ENCODE results near the gene SEPTIN10.

Gene SEPTIN10

DNA sequence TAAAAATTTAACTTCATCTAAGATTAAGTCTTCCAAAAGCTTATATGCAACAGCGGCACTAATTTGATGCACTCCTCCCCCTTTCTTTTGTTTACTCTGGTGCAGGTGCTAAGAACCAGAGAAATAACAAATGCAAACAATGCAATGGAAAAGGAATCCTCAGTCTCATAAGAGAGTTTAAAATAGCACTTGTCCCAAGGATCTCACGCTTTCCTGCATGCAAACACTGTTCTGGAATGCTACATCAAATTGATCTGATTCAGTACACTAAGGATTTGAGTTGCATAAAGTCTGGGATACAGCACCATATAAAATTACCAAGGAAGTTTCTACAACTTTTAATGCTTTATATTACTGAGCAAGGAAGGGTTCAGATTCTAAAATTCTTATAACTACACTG is 50.5 kb downstream of the SEPTIN10 start:
- H3K4me1 ChIP-seq (ENCODE audit: control insufficient read depth, insufficient read depth, low read length) = no peaks in the 10 kb centered on the region
- no peaks in the 10 kb centered on the region for H3K9me3 ChIP-seq (ENCODE audit: control insufficient read depth in 2 of 2, low read length in 2 of 2)
- H3K27me3 ChIP-seq (ENCODE audit: control insufficient read depth in 1 of 2, insufficient read depth in 2 of 2, low read length in 2 of 2) = no peaks in the 10 kb centered on the region
- no peak overlapping the region for H3K4me3 ChIP-seq (ENCODE audit: low read length in 2 of 2)
- H3K36me3 ChIP-seq (ENCODE audit: control insufficient read depth in 2 of 2, insufficient read depth in 2 of 2, low read length in 2 of 2) = peaks cover 12 to 14% of the 10 kb centered on the region in 2 donors
- no peak overlapping the region for H3K9ac ChIP-seq (ENCODE audit: low read length in 2 of 2)
- H3K27ac ChIP-seq (ENCODE audit: low read length) = no peak overlapping the region

GRCh38 chr2:109562421-109562820 is 51.3 kb downstream of the SEPTIN10 start:
- Histone ChIP-seq H3K36me3 (ENCODE audit: control insufficient read depth in 2 of 2, insufficient read depth in 2 of 2, low read length in 2 of 2) (peaks cover 12 to 14% of the 10 kb centered on the region in 2 donors), H3K9ac (ENCODE audit: low read length in 2 of 2) (no peak overlapping the region), H3K27me3 (ENCODE audit: control insufficient read depth in 1 of 2, insufficient read depth in 2 of 2, low read length in 2 of 2) (no peaks in the 10 kb centered on the region), H3K4me3 (ENCODE audit: low read length in 2 of 2) (no peak overlapping the region), H3K4me1 (ENCODE audit: control insufficient read depth, insufficient read depth, low read length) (no peaks in the 10 kb centered on the region), H3K9me3 (ENCODE audit: control insufficient read depth in 2 of 2, low read length in 2 of 2) (no peaks in the 10 kb centered on the region), H3K27ac (ENCODE audit: low read length) (no peak overlapping the region)

GRCh38 chr2:109560265-109560664 is 53.5 kb downstream of the SEPTIN10 start:
- Histone ChIP-seq H3K27me3 (ENCODE audit: control insufficient read depth in 1 of 2, insufficient read depth in 2 of 2, low read length in 2 of 2) (no peaks in the 10 kb centered on the region), H3K9ac (ENCODE audit: low read length in 2 of 2) (no peak overlapping the region), H3K9me3 (ENCODE audit: control insufficient read depth in 2 of 2, low read length in 2 of 2) (no peaks in the 10 kb centered on the region), H3K36me3 (ENCODE audit: control insufficient read depth in 2 of 2, insufficient read depth in 2 of 2, low read length in 2 of 2) (peaks cover 2 to 8% of the 10 kb centered on the region in 2 donors), H3K4me3 (ENCODE audit: low read length in 2 of 2) (no peak overlapping the region), H3K27ac (ENCODE audit: low read length) (no peak overlapping the region), H3K4me1 (ENCODE audit: control insufficient read depth, insufficient read depth, low read length) (no peaks in the 10 kb centered on the region)

GRCh38 chr2:109558076-109558882 is 55.5 kb downstream of the SEPTIN10 start:
- Histone ChIP-seq H3K27ac (ENCODE audit: low read length) (no peak overlapping the region), H3K27me3 (ENCODE audit: control insufficient read depth in 1 of 2, insufficient read depth in 2 of 2, low read length in 2 of 2) (no peaks in the 10 kb centered on the region), H3K36me3 (ENCODE audit: control insufficient read depth in 2 of 2, insufficient read depth in 2 of 2, low read length in 2 of 2) (peaks cover 2 to 10% of the 10 kb centered on the region in 2 donors), H3K9ac (ENCODE audit: low read length in 2 of 2) (no peak overlapping the region), H3K4me3 (ENCODE audit: low read length in 2 of 2) (no peak overlapping the region), H3K4me1 (ENCODE audit: control insufficient read depth, insufficient read depth, low read length) (no peaks in the 10 kb centered on the region), H3K9me3 (ENCODE audit: control insufficient read depth in 2 of 2, low read length in 2 of 2) (no peaks in the 10 kb centered on the region)

- H3K27ac ChIP-seq (ENCODE audit: low read length) = no peak overlapping the region
Observed at GRCh38 chr2:109557309-109557708, 56.5 kb downstream of the SEPTIN10 start.

DNA sequence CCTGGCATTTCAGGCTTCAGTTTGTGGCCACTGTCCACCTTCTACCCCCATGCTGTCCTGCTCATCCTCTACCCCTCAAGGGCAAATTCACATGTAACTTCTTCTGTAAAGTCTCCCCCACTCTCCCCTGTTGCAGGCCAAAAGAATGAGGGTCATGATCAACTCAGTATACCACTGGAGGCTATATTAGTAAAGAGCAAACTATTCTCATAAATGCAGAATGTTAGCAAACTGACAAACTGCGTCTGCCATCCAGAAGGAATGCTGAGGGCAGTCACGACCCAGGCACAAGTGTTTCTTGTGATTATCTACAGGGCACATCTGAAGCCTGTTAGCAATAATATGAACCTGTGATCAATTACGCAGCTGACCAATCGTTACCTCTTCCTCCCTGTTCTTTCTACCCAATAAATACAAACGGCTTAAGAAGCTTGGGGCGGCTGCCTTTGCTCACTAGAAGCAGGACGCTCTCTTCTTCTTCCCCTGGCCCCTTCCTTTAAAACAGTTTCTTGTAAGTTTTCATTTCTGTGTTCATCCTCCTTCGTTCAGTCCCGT is 58.3 kb downstream of the SEPTIN10 start:
- Histone ChIP-seq H3K9me3 (ENCODE audit: control insufficient read depth in 2 of 2, low read length in 2 of 2) (no peaks in the 10 kb centered on the region), H3K36me3 (ENCODE audit: control insufficient read depth in 2 of 2, insufficient read depth in 2 of 2, low read length in 2 of 2) (peaks cover 12 to 15% of the 10 kb centered on the region in 2 donors), H3K27me3 (ENCODE audit: control insufficient read depth in 1 of 2, insufficient read depth in 2 of 2, low read length in 2 of 2) (no peaks in the 10 kb centered on the region), H3K9ac (ENCODE audit: low read length in 2 of 2) (no peak overlapping the region), H3K4me3 (ENCODE audit: low read length in 2 of 2) (no peak overlapping the region), H3K27ac (ENCODE audit: low read length) (no peak overlapping the region), H3K4me1 (ENCODE audit: control insufficient read depth, insufficient read depth, low read length) (no peaks in the 10 kb centered on the region)

More at GRCh38 chr2:109557309-109557708, 56.5 kb downstream of the SEPTIN10 start:
- Histone ChIP-seq H3K4me3 (ENCODE audit: low read length in 2 of 2) (no peak overlapping the region), H3K36me3 (ENCODE audit: control insufficient read depth in 2 of 2, insufficient read depth in 2 of 2, low read length in 2 of 2) (peaks cover 9 to 11% of the 10 kb centered on the region in 2 donors), H3K27me3 (ENCODE audit: control insufficient read depth in 1 of 2, insufficient read depth in 2 of 2, low read length in 2 of 2) (no peaks in the 10 kb centered on the region), H3K9me3 (ENCODE audit: control insufficient read depth in 2 of 2, low read length in 2 of 2) (no peaks in the 10 kb centered on the region), H3K9ac (ENCODE audit: low read length in 2 of 2) (no peak overlapping the region), H3K4me1 (ENCODE audit: control insufficient read depth, insufficient read depth, low read length) (no peaks in the 10 kb centered on the region)

DNA sequence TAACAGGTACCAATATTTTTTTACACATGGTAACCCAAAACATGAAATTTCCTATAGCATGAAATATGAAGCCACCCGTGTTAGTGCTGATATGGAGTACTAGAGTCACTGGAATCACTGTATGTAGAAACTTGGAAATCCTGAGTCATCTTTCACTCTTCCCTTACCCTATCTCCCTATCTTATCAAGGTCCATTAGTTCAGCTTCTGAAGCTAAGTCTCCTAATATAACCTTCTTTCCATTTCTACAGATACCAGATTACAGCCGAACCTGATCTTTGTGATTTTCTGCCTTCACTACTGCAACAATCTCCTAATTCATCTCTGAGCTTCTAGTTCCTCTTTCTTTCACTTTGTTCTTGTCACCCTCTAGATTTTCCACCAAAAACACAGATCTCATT is 59.0 kb downstream of the SEPTIN10 start:
- no peaks in the 10 kb centered on the region for H3K27me3 ChIP-seq (ENCODE audit: control insufficient read depth in 1 of 2, insufficient read depth in 2 of 2, low read length in 2 of 2)
- H3K9ac ChIP-seq (ENCODE audit: low read length in 2 of 2) = no peak overlapping the region
- no peaks in the 10 kb centered on the region for H3K4me1 ChIP-seq (ENCODE audit: control insufficient read depth, insufficient read depth, low read length)
- H3K27ac ChIP-seq (ENCODE audit: low read length) = no peak overlapping the region
- H3K36me3 ChIP-seq (ENCODE audit: control insufficient read depth in 2 of 2, insufficient read depth in 2 of 2, low read length in 2 of 2) = peaks cover 12 to 15% of the 10 kb centered on the region in 2 donors
- no peaks in the 10 kb centered on the region for H3K9me3 ChIP-seq (ENCODE audit: control insufficient read depth in 2 of 2, low read length in 2 of 2)
- H3K4me3 ChIP-seq (ENCODE audit: low read length in 2 of 2) = no peak overlapping the region

- Histone ChIP-seq H3K9me3 (ENCODE audit: control insufficient read depth in 2 of 2, low read length in 2 of 2) (no peaks in the 10 kb centered on the region), H3K36me3 (ENCODE audit: control insufficient read depth in 2 of 2, insufficient read depth in 2 of 2, low read length in 2 of 2) (peaks cover 10% of the 10 kb centered on the region in 2 donors), H3K27ac (ENCODE audit: low read length) (no peak overlapping the region), H3K27me3 (ENCODE audit: control insufficient read depth in 1 of 2, insufficient read depth in 2 of 2, low read length in 2 of 2) (no peaks in the 10 kb centered on the region), H3K4me3 (ENCODE audit: low read length in 2 of 2) (no peak overlapping the region), H3K4me1 (ENCODE audit: control insufficient read depth, insufficient read depth, low read length) (no peaks in the 10 kb centered on the region), H3K9ac (ENCODE audit: low read length in 2 of 2) (no peak overlapping the region)
Observed at GRCh38 chr2:109549016-109549590, 64.7 kb downstream of the SEPTIN10 start.

- no peaks in the 10 kb centered on the region for H3K27me3 ChIP-seq (ENCODE audit: control insufficient read depth in 1 of 2, insufficient read depth in 2 of 2, low read length in 2 of 2)
- no peaks in the 10 kb centered on the region for H3K9me3 ChIP-seq (ENCODE audit: control insufficient read depth in 2 of 2, low read length in 2 of 2)
- H3K9ac ChIP-seq (ENCODE audit: low read length in 2 of 2) = no peak overlapping the region
- H3K36me3 ChIP-seq (ENCODE audit: control insufficient read depth in 2 of 2, insufficient read depth in 2 of 2, low read length in 2 of 2) = peaks cover 3 to 4% of the 10 kb centered on the region in 2 donors
- no peak overlapping the region for H3K27ac ChIP-seq (ENCODE audit: low read length)
- no peaks in the 10 kb centered on the region for H3K4me1 ChIP-seq (ENCODE audit: control insufficient read depth, insufficient read depth, low read length)
- no peak overlapping the region for H3K4me3 ChIP-seq (ENCODE audit: low read length in 2 of 2)
Observed at GRCh38 chr2:109547280-109547679, 66.5 kb downstream of the SEPTIN10 start.

GRCh38 chr2:109545828-109546713 is 67.7 kb downstream of the SEPTIN10 start:
- Histone ChIP-seq H3K36me3 (ENCODE audit: control insufficient read depth in 2 of 2, insufficient read depth in 2 of 2, low read length in 2 of 2) (no peaks in the 10 kb centered on the region), H3K4me1 (ENCODE audit: control insufficient read depth, insufficient read depth, low read length) (peaks cover 4% of the 10 kb centered on the region), H3K9me3 (ENCODE audit: control insufficient read depth in 2 of 2, low read length in 2 of 2) (no peaks in the 10 kb centered on the region), H3K27ac (ENCODE audit: low read length) (no peak overlapping the region), H3K27me3 (ENCODE audit: control insufficient read depth in 1 of 2, insufficient read depth in 2 of 2, low read length in 2 of 2) (no peaks in the 10 kb centered on the region), H3K4me3 (ENCODE audit: low read length in 2 of 2) (no peak overlapping the region), H3K9ac (ENCODE audit: low read length in 2 of 2) (no peak overlapping the region)
